Inflammatory macrophage treated with lipopolysaccharide for 4 hours (primary cell): ENCODE data around the gene CCDC68.
"Not testable (repeated sequence)": the region's sequence is repeated elsewhere in the genome, so short reads cannot be mapped to it uniquely, and the experiment has no call there.

Experiments
- DNase-seq: peaks from one replicate; pipeline ENCODE4 v3.0.0-alpha.2; 2020

The CCDC68 gene

GRCh38 chr18:54958704-54959625, at the start of gene CCDC68:
TSS of gene CCDC68 (minus strand) at chr18:54959461. CDS start at chr18:54942791, 16,670 bp downstream.
- DNase-seq = no peak

DNA sequence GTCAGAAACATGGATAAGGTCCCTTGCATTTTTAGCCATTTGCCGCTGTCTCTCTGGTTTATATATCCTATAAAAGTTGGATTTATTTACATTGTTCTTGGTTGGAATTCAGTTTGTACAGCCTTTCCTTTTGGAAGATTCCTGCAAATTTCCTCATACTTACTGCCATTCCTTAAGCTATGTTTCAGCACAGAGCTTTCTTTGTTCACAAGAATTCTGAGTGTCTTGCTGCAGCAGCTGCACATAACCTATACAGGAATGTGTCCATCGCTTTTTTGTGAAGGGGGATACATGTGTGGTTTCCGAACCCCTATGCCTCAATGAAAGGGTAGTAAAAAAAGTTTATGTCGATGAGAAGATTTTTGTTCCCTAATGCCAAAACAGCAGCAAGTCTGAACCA, 48.3 kb upstream of the CCDC68 start:
- DNase-seq = no peak

GRCh38 chr18:55003695-55004094, 44.4 kb upstream of the CCDC68 start:
- no peak for DNase-seq

- no peak for DNase-seq
Observed at GRCh38 chr18:55002261-55002660, 43.0 kb upstream of the CCDC68 start.

- DNase-seq = no peak
Observed at GRCh38 chr18:55001394-55002024, 42.2 kb upstream of the CCDC68 start.

GRCh38 chr18:55000529-55000928, 41.3 kb upstream of the CCDC68 start:
- DNase-seq = no peak

- DNase-seq = no peak
Observed at GRCh38 chr18:54999016-54999415, 39.8 kb upstream of the CCDC68 start.

DNA sequence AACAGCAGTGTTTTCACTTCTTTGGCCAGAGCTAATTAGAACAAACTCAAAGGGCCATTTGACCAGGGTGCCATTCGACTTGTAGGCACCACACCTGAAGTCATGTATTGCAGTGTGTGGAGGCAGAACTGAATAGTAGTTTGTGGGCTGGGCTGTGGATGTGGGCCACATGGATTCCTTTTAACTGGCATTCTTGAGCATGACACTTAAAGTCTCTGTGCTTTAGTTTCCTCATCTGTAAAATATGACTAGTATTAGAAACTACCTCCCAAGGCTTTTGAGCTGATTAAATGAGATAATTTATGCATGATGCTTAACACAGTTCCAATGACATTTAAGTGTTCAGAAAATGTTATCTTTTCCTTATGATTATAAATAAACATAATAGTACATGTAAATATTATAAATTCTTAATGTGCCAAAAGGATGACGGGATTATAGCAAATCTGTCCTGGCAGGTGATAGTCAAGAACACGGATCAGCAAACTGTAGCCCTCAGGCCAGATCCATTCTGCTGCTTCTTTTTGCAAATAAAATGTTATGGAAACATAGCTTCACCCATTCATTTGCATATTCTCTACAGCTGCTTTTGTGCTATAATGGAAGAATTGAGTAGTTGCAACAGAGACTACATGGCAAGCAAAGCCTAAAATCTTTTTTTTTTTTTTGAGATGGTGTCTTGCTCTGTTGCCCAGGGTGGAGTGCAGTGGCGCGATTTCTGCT, 36.3 kb upstream of the CCDC68 start:
- DNase-seq = no peak

- DNase-seq = no peak
Observed at GRCh38 chr18:54991981-54992380, 32.7 kb upstream of the CCDC68 start.

DNA sequence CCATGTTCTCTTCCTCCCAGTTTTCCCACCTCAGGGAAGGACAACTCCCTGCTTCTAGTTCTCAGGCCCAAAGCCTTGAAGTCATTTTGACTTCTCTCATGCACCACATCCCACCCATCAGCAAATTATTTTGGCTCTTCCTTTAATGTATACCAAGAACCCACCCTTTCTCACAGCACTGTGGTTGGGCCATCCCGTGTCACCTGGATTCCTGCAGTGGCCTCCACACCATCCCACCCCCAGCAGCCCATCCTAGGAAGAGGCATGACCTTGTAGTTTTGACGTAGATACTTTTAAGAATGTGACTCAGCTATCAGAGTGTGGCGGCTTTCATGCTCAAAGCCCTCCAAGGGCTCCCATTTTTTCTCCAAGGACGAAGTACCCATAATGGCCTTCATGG, 25.6 kb upstream of the CCDC68 start:
- no peak for DNase-seq

- DNase-seq = no peak
Observed at GRCh38 chr18:54983791-54984190, 24.5 kb upstream of the CCDC68 start.

GRCh38 chr18:54983041-54983686, 23.9 kb upstream of the CCDC68 start:
- peak; percentile 67 for DNase-seq

GRCh38 chr18:54981076-54981475, 21.8 kb upstream of the CCDC68 start:
- DNase-seq = no peak

GRCh38 chr18:54975598-54975997, 16.3 kb upstream of the CCDC68 start:
- DNase-seq = no peak

GRCh38 chr18:54973046-54973445, 13.8 kb upstream of the CCDC68 start:
- DNase-seq = no peak

GRCh38 chr18:54968807-54969206, 9.5 kb upstream of the CCDC68 start:
- peak; percentile 57 for DNase-seq

DNA sequence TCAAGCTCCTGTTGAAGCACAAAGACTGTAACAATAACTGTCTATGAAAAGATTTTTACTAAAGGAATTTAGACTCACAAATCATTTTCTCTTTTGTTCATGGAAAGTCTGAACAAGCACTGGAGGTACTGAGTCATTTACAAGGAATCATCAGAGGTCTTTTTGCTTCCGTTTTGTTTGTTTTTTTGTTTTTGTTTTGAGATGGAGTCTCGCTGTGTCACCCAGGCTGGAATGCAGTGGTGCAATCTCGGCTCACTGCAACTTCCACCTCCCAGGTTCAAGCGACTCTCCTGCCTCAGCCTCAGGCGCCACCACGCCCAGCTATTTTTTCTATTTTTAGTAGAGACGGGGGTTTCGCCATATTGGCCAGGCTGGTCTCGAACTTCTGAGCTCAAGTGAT, 9.0 kb upstream of the CCDC68 start:
- not testable (repeated sequence) for DNase-seq

DNA sequence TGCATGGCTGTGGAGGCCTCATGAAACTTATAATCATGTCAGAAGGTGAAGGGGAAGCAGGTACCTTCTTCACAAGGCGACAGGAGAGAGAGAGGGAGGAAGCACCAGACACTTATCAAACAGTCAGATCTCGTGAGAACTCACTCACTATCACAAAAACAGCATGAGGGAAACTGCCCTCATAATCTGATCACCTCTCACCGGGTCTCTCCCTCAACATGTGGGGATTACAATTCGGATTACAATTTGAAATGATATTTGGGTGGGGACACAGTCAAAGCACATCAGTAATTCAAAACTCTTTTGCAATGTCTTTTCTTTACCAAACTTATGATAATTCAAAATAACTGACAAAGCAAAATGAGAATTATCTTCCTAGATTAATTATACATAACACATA, 8.5 kb upstream of the CCDC68 start:
- no peak for DNase-seq

- peak; percentile 58 for DNase-seq
Observed at GRCh38 chr18:54964741-54965140, 5.5 kb upstream of the CCDC68 start.

- no peak for DNase-seq
Observed at GRCh38 chr18:54962919-54963645, 3.8 kb upstream of the CCDC68 start.

GRCh38 chr18:54961868-54962267, 2.6 kb upstream of the CCDC68 start:
- no peak for DNase-seq

DNA sequence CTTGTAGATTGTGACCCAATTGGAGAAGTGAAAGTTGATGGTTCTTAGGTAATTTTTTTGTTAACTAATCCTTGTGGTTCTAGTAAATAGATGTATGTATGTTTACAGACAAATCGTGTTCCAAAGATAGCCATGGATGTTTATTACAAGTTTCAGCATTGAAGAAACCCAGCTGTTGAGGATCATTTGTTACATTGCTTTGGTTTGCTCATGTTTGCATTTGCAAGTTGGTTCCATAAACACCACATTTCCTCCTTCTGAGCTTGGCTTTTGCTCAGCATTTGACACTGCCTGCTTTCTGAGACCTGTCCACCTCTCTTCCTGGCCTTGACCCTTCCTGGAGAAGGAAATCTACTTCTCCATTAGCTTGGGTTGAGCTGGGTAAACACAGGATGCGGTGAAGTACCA, 1.8 kb upstream of the CCDC68 start:
- DNase-seq = peak; percentile 54
